NCI-H1436 (cell line): Measurements from ENCODE around the gene IPO9.
"Not testable (repeated sequence)": the region's sequence is repeated elsewhere in the genome, so short reads cannot be mapped to it uniquely, and the experiment has no call there.

Source experiments
- DNase-seq: peaks from one replicate; lab custom pipeline; 2025; lab: John Stamatoyannopoulos, UW

IPO9 gene

DNA sequence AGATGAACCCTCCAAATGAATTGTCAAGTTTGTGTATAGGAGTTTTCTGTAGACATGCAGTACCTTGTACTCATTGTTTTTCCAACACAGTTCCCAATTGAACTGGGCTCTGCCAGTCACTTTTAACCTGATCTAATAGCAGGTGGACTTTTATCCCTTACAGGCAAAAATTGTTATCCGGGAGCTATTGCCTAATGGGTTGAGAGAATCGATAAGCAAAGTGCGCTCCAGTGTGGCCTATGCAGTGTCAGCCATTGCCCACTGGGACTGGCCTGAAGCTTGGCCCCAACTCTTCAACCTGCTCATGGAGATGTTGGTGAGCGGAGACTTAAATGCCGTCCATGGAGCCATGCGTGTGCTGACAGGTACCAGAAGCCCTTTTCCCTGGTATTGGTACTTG lies 19.3 kb downstream of the IPO9 start:
- no peak for DNase-seq

DNA sequence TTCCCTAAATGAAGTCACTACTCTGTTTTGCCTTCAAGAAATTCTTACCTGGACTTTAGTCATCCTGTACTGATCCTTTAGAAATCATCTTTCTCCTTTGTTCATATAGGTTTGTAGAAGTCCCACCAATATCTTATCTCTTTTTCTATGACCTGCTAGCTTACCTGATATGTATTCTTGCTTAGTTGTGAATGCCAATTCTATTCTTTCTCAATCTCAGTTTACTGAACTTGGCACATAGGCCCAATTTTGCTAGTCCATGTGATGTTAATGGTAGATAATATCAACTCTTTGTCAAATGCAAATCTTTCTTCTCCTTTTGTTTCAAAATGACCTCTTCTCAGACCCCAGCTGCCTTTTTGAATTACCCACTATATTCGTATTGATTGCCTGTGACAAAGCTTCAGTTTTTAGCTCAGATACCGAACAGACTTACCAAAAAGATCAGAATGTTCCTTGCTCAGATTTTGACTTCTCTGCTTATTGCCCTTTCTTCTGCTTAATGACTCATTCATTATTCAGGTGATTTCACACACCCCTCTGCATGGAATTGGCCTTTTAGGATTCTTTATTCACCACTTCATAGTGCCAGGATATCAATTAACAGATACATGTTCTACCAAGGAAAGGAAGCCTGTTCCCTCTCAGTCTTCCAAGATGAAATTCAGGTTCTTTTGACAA lies 20.6 kb downstream of the IPO9 start:
- no peak for DNase-seq

DNA sequence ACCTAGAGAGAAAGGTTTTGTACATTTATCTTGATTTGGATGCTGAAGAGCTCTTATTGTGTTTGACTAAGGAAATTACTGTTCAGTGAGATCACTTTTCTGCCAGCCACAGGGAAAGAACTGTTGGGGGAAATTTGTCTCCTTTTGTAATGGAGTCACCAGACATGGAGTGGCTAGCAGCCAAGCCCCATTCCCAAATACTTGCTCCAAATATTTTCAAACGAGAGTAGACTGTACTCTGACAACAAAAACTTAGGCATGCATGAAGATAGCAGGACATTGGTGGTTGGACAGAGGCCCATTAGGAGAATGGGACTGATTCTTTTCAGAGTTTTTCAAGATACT lies 21.1 kb downstream of the IPO9 start:
- DNase-seq: no peak

DNA sequence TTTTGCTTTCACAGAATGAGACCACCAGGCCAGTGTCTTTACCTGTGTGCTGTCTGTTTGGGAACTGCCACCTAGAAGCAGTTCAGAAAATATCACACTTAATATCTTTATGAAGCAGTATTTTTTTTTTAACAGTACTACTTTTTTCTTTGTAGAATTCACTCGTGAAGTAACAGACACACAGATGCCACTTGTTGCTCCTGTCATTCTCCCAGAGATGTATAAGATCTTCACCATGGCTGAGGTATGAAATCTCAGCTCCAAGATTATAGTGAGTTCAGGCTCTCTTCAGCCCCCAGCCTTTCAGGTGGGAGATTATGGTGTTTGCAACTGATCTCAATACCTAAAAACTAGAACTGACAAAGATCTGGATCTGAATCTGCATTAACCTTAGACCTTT lies 23.0 kb downstream of the IPO9 start:
- no peak for DNase-seq

DNA sequence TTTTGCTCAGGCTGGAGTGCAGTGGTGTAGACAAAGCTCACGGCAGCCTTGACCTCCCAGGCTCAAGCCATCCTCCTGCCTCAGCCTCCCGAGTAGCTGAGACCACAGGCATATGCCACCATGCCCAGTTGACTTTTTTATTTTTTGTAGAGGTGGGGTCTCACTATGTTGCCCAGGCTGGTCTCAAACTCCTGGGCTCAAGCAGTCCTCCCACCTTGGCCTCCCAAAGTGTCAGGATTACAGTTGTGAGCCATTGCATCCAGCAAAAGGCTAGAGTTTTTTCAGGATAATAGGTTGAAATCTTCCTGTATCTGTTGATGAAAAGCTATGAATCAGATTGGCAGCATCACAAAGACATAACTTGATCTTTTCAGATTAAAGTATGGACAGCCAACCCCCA lies 27.8 kb downstream of the IPO9 start:
- DNase-seq: not testable (repeated sequence)

DNA sequence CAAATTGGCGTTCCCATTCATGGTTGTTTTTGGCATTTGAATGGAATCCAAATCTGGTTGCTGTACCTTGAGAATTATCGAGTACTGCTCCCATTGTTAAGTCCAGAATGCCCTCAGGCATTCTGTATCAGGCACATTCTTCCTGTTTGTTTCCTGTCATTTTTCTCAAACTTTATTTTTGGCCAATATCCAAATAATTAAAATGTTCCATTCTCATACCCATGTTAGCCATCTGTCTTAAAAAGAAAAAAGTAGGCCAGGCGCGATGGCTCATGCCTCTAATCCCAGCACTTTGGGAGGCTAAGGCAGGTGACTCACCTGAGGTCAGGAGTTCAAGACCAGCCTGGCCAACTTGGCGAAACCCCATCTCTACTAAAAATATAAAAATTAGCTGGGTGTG lies 30.5 kb downstream of the IPO9 start:
- no peak for DNase-seq

DNA sequence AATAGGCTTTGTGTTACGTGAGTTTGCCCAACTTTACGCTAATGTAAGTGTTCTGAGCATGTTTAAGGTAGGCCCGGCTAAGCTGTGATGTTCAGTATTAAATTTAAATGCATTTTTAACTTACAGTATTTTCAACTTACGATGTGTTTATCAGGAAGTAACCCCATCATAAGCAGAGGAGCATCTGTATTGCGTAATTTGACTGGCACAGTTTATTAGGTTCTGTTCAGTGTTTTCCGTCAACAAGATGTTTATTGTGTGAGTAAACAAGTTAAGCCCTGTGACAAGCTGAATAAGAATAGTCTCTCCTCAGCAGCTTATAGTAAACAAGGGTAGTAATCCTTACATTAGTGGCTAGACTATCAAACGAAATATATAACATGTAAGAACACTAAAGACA lies 32.5 kb downstream of the IPO9 start:
- no peak for DNase-seq

DNA sequence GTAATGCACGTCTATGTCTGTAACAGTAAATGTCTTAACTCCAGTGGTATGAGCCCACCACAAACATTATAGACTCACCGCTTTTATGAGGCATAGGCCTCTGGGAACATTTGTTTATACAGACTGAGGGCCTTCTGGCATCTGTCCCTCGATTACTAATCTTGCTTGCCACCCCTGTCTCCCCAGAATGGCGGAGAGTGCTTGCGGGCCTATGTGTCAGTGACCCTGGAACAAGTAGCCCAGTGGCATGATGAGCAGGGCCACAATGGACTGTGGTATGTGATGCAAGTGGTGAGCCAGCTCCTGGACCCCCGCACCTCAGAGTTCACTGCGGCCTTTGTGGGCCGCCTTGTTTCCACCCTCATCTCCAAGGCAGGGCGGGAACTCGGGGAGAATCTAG lies 41.4 kb downstream of the IPO9 start:
- no peak for DNase-seq

DNA sequence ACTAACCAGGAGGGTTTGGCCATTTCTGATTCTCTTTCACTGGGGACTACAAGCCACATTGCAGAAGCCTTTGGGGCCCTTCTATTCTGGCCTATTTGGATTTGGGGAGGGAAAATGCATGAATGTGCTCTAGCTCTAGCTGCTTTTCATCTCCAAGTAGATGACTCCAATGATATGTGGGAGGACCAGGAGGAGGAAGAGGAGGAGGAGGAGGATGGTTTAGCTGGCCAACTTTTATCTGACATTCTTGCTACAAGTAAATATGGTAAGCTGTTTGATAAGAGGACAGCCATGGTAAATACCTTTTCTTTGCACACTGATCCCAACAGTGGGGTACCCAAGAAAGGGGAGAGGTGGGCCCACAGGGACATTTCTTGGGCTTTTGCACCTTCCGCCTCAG lies 45.7 kb downstream of the IPO9 start:
- no peak for DNase-seq

DNA sequence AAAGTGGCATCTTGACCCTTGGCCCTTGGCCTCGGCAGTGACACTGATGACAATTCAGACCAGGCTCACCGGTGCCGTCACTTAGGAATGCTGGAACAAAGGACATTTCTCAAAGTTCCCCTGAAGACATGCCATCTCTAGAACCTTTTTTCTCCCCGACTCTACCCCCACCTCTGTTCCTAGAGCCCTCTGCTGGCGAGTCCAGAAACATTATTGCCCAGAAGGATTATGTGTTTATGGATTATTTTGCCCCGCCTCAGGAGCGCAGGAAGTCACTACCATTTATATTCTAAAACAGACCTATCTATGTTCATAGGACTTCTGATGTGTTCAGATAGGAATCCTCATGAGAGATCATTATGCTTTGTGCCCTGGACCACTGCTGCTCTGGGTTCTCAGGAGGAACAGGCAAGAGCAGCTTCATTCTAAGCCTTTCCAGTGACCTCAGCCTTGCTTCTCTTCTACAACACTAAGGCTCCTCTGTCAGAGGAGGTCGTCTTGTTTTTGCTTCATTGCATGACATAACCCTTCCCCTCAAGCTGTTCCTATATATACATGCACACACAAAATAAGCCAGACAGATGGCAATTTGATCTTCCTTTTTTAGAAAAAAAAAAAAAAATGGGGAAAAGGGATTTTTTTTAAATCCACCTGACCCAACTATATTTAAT lies 47.3 kb downstream of the IPO9 start:
- DNase-seq: no peak

DNA sequence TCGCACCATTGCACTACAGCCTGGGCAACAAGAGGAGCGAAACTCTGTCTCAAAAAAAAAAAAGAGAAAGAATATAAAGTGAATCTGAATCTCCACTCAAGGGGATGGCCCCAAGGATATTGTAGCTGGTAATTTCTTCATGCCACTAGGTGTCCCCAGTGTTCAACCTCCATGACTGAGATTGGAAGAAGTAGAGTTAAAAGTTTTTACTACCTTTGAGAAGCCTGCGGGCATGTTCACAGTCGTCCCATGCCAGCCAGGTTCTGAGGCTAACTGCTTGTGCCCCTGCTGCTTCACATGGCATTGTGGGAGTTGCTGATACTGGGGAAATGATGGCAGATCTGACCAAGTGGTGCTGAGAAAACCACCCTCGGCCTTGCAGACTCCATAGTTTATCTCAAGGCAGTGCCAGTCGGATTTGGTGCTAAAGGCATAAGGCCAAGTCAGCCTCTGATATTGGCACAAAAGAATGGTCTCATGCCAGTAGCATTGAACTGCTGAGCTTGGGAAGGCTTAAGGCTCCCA lies 49.0 kb downstream of the IPO9 start:
- no peak for DNase-seq

DNA sequence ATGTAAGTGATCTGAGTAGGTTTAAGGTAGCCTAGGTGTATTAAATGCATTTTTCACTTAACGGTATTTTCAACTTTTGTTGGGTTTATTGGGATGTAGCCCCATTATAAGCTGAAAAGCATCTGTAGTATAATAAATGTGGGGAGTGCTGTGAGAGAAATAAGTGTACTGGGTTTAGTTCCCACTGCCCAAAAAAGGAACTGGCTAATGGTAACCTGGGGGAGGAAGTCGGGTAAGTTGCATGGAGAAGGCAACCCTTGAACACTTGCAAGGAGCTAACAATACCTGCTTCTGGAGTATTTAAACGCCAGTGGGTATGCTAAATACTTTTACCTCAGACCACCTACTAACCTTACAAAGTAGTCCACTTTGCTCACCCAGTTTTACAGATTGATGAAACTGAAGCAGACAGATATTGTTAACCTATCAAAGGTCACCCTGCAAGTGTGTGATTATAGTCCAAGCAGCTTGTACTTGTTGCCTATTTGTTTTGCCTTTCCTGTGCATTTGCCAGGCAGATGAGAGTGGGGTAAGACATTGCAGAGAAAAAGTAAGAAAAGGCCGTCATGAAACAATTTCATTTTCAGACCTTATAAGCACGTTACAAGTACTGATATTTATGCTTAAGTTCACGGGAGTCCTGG lies 52.1 kb downstream of the IPO9 start:
- DNase-seq: no peak

DNA sequence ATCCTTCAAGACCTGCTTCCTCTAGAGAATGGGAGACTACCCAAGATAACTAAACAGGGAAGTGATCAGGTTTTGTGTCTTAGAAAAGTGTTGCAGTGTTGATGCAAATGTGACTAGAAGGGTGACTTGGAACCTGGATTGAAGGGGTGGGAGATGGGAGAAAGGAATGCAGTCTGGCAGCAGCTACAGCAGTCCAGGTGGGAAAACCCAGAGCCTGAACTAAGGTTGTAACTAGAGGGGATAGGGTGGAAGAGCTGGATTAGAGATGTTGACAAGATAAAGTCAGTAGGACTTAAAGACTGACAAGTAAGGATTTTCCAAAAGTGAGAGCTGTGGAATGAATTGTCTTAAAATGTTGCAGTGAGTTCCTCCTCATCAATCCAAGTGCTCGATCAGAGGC lies 52.7 kb downstream of the IPO9 start:
- DNase-seq: no peak

DNA sequence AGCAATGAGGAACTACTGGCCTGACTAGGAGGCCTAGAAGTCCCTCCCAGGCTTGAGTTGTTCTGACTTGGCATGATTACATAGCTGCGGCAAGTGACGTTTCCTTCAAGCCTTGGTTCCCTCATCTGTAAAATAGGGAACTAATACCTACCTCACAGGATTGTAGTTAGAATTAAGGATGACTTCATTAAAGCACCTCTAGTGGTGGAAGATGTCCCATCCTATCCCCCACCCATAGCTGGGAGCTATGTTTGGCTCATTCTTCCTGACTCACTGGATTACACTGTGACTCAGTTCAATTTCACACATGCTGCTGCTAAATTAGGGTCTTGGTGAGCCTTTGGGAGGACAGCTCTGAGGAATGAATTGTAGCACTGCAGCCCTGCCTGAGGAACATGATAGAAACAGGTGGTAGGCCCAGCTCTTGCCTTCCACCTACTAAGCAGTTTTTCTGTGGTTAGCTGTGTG lies 53.7 kb downstream of the IPO9 start:
- no peak for DNase-seq

DNA sequence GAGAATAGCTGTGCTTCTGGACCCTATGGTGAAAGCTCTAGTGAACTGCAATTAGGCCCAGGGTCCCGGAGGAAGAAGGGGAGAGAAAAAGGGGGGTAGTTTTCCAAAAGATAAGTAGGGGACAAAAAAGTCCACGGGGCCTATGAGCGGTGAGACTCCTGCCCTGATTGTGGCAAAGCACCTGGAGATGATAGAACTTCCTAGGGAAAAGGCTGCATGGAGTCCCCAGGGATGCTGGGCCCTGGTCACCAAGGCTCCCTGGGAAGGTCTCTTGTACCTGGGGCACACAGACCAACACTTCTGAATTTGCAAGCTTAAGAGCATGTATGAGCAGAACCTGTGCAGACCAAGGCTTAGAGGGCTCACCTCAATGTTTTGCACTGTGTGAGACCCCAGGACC lies 54.3 kb downstream of the IPO9 start:
- no peak for DNase-seq

DNA sequence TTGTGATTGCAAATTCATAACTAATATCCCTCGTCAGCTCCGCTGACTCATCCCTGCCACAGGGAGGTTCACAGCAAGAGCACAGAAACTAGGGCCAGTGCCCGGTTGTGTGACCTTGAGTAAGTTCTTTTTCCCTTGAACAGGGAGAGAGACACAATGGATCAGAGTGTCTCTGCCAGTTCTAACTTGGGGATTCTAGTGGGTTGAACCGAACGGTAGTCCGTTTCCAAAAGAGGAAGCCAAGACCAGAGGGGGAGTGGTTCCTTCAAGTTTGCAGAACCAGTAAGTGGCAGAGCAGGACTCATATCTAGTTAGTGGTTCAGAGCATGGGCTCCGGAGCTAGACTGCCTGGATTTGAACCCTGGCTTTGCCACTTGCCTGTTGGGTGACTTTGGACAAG lies 54.8 kb downstream of the IPO9 start:
- no peak for DNase-seq

DNA sequence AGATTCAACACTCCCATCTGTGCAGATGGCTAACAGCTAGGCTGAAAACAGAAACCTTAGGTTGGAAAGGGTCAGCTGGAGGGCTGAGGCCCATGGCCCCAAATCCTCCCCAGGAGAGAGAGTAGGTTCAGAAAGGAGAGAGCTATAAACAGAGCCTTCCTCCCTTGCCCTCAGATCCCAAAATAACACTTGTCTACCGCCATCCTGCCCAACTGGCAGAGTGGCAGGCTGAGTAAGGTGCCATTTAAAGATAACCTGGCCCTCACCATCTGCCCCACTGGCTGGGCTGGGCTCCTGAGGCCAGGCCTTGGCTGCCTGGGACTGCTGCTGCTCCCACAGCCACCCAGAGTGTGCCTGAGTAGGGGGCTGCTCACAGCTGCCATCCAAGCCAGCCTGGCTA lies 55.5 kb downstream of the IPO9 start:
- DNase-seq: no peak

DNA sequence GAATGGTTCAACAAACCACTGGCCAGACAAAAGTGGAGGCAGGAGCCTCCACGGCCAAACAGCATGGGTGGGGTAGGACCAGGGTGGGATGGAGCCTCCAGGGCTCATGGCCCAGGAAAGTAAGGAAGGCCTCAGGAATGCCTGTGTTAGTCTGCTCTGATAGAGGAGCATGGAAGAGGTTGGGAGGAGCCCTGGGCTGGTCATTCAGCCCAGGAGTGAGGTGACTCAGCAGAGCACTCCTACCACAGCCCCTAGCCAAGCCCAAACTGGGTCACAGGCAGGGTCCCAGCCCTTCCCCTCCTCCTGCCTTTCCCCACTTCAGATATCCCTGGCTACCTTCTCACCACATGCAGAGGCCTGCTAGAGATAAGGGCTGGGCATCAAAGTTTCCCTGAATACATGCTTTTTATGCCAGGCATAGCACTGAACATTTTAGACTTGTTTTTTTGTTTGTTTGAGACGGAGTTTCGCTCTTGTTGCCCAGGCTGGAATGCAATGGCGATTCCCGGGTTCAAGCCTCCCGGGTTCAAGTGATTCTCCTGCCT lies 56.6 kb downstream of the IPO9 start:
- DNase-seq: no peak

DNA sequence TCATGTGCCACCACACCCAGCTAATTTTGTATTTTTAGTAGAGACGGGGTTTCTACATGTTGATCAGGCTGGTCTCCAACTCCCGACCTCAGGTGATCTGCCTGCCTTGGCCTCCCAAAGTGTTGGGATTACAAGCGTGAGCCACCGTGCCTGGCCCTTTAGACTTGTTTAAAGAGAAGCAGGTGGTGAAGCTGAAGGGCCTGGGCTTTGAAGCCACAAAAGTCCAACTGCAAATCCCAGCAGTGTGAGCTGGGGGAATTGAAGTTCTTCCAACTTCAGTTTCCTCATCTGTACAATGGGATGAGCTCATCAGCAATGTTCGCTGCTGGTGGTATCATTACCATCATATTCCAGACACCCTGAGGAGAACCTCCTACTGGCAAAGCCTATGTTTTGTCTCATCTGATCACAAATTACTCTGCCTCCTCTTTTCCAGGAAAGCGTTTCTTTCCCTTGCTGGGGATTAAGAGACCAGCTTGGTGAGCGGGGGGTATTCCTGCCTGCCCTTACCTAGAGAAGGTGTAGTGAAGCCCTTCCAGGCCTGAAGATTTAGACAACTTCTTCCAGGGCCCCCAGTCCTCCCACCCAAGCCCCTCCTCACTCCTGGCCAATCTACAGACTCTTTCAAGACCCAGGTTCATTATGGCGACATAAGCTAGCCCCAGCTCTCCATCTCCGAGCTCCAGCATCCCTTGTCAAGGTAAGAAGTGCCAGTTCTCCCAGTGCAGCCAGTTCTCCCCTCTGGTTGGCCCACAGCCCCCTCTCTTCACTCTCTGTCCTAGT lies 57.3 kb downstream of the IPO9 start:
- no peak for DNase-seq

DNA sequence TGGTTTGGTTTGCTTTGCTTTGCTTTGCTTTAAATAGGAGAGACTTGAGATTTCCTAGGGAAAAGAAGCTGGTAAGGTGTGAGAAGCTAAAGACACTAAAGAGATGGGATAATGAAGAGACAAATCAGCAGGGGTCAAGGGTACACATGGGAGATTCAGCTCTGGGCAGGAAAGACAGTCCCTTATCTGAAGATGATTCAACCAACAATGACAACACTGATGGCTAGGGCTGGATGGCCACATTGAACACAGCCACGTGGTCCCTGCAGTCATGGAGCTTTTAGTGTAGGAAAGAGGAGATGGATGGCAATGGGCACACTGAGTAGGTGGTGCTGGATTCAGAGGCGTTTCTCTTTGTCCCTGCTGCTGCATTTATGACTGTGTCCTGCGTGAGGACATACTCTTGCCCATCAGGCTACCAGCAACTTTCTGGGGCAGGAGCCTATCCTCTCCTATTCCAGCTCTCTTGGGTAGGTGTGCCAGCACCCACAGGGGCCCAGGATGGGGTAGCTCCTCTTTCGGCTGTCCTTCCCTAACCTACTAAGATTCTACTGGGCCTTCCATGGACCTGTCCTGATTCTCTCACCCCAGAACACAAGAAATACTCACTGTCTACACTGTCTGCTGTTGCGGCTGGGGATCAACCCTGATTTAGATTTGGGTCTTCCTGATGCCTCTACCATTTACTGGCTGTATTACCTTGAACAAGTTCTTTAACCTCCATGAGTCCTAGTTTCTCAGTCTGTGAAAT lies 58.3 kb downstream of the IPO9 start:
- no peak for DNase-seq

DNA sequence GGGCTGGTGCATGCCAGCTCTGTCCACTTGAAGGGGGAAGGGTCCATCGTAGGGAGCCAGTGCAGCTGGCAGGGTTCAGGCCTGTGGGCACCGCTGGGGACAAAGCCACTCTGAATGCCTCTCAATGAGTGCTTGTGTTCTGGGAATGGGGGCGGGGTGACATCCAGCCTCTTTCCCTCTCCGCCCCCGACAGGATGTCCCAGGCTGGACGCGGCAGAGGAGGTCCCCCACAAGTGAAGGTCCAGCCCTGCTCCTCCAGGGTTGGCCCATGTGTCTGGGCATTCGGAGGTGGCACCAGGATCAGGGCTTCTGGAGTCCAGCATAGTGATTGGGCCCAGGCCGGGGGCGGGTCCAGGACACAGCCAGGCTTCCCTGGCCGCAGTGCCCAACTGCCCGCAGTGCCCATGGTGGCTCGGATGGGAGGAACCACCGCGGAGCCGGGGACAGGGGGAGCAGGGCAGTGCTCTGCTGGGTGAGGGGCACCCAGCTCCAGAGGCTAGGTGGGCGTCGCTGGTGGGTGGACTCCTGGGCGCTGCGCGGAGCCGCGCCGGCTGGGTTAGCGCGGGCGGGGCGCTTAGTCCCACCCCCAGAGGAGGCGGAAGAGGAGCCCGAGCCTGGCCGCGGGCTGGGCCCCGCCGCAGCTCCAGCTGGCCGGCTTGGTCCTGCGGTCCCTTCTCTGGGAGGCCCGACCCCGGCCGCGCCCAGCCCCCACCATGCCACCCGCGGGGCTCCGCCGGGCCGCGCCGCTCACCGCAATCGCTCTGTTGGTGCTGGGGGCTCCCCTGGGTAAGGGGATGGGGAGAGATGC lies 59.5 kb downstream of the IPO9 start, which contains the start of gene SHISA4:
Gene SHISA4 (plus strand): TSS at position 617 of the 808 bp plus-strand sequence. CDS start 97 bp downstream, at position 714.
- no peak for DNase-seq
